ENCODE results near the gene AATK. TPM values are rescaled to one million over a fixed set of nuclear protein-coding genes. Genes with fewer than 3 reads are reported as not detected.

AATK gene
- total RNA-seq, 1 donor from 2014 or later: 0.42 TPM

GRCh38 chr17:81097134-81097942 lies 68.7 kb downstream of the AATK start:
- Mint-ChIP-seq H3K27ac (no peak overlapping the region), H3K27me3 (peaks cover 12% of the 10 kb centered on the region), H3K4me1 (peaks cover 4% of the 10 kb centered on the region), H3K9me3 (no peaks in the 10 kb centered on the region), H3K4me3 (no peak overlapping the region), H3K36me3 (ENCODE audit: low read depth) (no peaks in the 10 kb centered on the region)
- TF ChIP-seq CTCF (IDR thresholded peaks at IDR 0.05): no peak
- intact Hi-C loops (cut with micrococcal nuclease): loop anchor here (1.0 kb wide), 1 partner anchor 74 kb away; no protein-coding TSS in a partner anchor
- ChIA-PET POLR2A (interaction anchor here (0.6 kb wide), 1 partner anchor 77 kb away, joined by 4 read pairs; no protein-coding TSS in a partner anchor), CTCF (interaction anchor here (0.8 to 2.3 kb wide), 3 partner anchors 74 to 671 kb away, joined by 3 to 7 read pairs (median 3); no protein-coding TSS in a partner anchor)
- DNase-seq: no peak
- ATAC-seq (ENCODE audit: low read depth): no peak

DNA sequence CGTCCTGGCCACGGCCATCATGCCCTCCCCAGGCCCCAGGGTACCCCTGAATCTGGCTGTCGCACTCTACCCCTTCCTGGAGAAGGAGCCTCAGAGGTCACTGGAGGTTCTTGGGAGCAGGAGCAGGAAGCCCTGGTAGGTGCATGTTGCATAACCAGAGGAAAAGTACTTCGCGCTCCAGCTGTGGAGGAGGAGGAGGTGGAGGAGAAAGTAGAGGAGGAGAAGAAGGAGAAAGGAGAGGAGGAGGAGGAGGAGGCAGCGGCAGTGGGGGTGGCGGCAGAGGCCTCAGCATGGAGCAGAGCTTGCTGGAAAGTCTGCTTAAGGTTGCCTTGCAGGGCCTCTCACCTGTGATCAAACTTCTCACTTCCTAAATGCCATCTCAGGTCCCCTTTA lies 69.3 kb downstream of the AATK start:
- ATAC-seq (ENCODE audit: low read depth) (no peak), DNase-seq (no peak)
- H3K4me1 Mint-ChIP-seq: peaks cover 3% of the 10 kb centered on the region
- ChIA-PET POLR2A (no interaction called here), CTCF (interaction anchor here (0.8 kb wide), 1 partner anchor 73 kb away, joined by 3 read pairs; no protein-coding TSS in a partner anchor)
- no peak for TF ChIP-seq CTCF (IDR thresholded peaks at IDR 0.05)
- intact Hi-C loops (cut with micrococcal nuclease): loop anchor here (1.0 kb wide), 1 partner anchor 73 kb away; no protein-coding TSS in a partner anchor
- no peaks in the 10 kb centered on the region for H3K9me3 Mint-ChIP-seq
- no peak overlapping the region for H3K27ac Mint-ChIP-seq
- H3K36me3 Mint-ChIP-seq (ENCODE audit: low read depth): no peaks in the 10 kb centered on the region
- H3K27me3 Mint-ChIP-seq: peaks cover 12% of the 10 kb centered on the region
- no peak overlapping the region for H3K4me3 Mint-ChIP-seq

GRCh38 chr17:81095383-81095762 lies 70.6 kb downstream of the AATK start:
- POLR2A ChIA-PET: no interaction called here
- Mint-ChIP-seq H3K27me3 (peaks cover 12% of the 10 kb centered on the region), H3K4me1 (peaks cover 2% of the 10 kb centered on the region), H3K36me3 (ENCODE audit: low read depth) (no peaks in the 10 kb centered on the region), H3K27ac (no peak overlapping the region), H3K4me3 (no peak overlapping the region), H3K9me3 (no peaks in the 10 kb centered on the region)
- CTCF ChIA-PET: no interaction called here
- DNase-seq: no peak
- no peak for TF ChIP-seq CTCF (IDR thresholded peaks at IDR 0.05)
- ATAC-seq (ENCODE audit: low read depth): no peak
- intact Hi-C loops (cut with micrococcal nuclease): no loop called here

DNA sequence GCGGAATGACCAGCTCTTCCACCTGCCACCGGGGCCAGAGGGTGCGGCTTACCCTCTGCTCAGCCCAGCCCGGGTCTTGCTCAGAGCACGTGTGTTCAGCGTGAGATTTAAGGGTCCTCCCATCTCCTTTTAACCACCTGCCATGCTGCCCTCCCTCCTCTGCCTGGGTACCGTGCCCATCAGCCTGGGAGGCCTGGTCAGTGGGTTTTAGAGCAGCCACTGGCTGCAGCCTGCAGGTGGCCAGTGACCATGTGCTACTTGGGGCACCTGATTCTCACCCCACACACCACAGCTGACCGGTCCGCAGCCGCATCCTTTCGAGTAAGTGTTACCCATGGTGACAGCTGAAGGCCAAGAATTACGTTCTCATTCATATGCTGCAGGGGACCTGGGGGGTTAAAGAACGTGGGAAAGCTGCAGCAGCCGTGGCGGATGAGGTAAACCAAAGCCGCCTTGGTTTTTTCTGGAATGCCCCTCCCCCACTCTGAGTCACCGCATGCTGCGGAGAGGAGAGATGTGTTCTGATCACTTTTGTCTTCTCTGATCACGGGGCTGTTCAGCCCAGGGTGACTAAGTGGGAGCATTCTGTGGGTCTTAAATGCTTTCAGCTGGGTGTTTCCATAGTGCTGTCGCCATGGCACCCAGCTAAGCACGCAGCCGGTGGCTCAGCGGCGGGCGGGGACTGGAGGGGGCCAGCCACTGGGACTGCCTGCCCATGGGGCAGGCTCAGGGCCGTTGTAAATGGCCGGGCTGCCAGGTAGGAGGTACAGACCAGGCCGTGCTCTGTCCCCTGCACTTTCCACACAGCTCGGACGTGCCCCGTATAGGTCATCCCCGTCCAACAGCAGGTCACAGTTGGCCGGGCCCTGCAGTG lies 71.3 kb downstream of the AATK start:
- Mint-ChIP-seq H3K4me1 (peaks cover 2% of the 10 kb centered on the region), H3K9me3 (no peaks in the 10 kb centered on the region), H3K27ac (no peak overlapping the region), H3K4me3 (no peak overlapping the region), H3K27me3 (peaks cover 11% of the 10 kb centered on the region), H3K36me3 (ENCODE audit: low read depth) (no peaks in the 10 kb centered on the region)
- peak; percentile 33 for ATAC-seq (ENCODE audit: low read depth)
- DNase-seq: no peak
- intact Hi-C loops (cut with micrococcal nuclease): no loop called here
- ChIA-PET CTCF (no interaction called here), POLR2A (no interaction called here)
- no peak for TF ChIP-seq CTCF (IDR thresholded peaks at IDR 0.05)
